ENCODE results near the gene CNOT3. TPM values are rescaled to one million over a fixed set of nuclear protein-coding genes. Genes with fewer than 3 reads are reported as not detected.

The CNOT3 gene
- total and polyA plus RNA-seq, 2 of the 13 experiments (the other 11 are each of a cell fraction or from before 2014, with no cell fraction given) = 4.3 to 5.8 TPM

DNA sequence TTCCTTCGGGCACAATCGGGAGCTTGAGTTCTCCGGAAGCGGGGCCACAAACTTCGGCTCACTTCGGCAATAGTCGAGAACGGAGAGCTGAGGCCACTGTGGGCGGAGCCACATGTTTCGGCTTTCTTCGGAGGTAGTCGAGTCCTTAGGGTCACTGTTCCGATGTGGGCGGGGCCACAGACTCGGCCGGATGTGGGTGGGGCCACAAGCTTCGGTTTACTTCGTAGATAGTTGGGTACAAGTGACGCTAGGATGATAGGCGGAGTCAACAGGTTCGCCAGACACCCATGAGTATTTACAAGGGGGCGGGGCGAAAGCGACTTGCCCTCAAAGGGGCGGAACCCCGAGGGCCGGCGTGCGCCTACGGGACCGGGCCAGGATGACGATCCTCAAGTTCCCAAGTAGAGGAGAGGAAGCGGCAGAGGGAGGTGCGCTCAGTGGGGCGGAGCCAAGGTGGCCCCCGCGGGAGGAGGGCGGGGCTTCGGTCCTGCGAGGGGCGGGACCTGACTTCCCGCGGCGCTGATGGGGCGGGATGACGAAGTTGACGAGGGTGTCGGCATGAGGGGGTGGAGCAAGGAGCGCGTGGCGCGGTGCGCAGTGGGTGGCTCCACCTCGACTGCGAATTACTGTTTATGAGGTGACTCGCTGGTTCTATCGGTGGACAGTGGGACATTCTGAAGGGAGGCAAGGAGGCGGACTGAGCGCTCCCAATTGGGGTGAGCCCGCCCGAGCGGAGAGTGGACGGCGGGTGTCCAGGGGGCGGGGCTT, 52.4 kb downstream of the CNOT3 start (continued):
- TF ChIP-seq, protein P1, sequence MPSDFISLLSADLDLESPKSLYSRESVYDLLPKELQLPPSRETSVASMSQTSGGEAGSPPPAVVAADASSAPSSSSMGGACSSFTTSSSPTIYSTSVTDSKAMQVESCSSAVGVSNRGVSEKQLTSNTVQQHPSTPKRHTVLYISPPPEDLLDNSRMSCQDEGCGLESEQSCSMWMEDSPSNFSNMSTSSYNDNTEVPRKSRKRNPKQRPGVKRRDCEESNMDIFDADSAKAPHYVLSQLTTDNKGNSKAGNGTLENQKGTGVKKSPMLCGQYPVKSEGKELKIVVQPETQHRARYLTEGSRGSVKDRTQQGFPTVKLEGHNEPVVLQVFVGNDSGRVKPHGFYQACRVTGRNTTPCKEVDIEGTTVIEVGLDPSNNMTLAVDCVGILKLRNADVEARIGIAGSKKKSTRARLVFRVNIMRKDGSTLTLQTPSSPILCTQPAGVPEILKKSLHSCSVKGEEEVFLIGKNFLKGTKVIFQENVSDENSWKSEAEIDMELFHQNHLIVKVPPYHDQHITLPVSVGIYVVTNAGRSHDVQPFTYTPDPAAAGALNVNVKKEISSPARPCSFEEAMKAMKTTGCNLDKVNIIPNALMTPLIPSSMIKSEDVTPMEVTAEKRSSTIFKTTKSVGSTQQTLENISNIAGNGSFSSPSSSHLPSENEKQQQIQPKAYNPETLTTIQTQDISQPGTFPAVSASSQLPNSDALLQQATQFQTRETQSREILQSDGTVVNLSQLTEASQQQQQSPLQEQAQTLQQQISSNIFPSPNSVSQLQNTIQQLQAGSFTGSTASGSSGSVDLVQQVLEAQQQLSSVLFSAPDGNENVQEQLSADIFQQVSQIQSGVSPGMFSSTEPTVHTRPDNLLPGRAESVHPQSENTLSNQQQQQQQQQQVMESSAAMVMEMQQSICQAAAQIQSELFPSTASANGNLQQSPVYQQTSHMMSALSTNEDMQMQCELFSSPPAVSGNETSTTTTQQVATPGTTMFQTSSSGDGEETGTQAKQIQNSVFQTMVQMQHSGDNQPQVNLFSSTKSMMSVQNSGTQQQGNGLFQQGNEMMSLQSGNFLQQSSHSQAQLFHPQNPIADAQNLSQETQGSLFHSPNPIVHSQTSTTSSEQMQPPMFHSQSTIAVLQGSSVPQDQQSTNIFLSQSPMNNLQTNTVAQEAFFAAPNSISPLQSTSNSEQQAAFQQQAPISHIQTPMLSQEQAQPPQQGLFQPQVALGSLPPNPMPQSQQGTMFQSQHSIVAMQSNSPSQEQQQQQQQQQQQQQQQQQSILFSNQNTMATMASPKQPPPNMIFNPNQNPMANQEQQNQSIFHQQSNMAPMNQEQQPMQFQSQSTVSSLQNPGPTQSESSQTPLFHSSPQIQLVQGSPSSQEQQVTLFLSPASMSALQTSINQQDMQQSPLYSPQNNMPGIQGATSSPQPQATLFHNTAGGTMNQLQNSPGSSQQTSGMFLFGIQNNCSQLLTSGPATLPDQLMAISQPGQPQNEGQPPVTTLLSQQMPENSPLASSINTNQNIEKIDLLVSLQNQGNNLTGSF (CRISPR knock-in tag; IDR thresholded peaks at IDR 0.05) = no peak
- TF ChIP-seq SIN3A (IDR thresholded peaks at IDR 0.05; ENCODE audit: borderline replicate concordance, low read depth, low read length) = peak; percentile 75; the same call in 1 of the 2 replicates
- TF ChIP-seq PITX1 (CRISPR knock-in tag; IDR thresholded peaks at IDR 0.05) = no peak; the same call in 1 of the 2 replicates
- no peak for TF ChIP-seq ZNF10 (CRISPR knock-in tag; IDR thresholded peaks at IDR 0.05; ENCODE audit: borderline replicate concordance, low read depth)
- TF ChIP-seq MTA3 (CRISPR knock-in tag; IDR thresholded peaks at IDR 0.05) = no peak
- no peak; the same call in 1 of the 2 replicates for TF ChIP-seq HDAC1 (CRISPR knock-in tag; IDR thresholded peaks at IDR 0.05)
- TF ChIP-seq SALL2 (CRISPR knock-in tag; IDR thresholded peaks at IDR 0.05) = no peak
- TF ChIP-seq, protein P2, sequence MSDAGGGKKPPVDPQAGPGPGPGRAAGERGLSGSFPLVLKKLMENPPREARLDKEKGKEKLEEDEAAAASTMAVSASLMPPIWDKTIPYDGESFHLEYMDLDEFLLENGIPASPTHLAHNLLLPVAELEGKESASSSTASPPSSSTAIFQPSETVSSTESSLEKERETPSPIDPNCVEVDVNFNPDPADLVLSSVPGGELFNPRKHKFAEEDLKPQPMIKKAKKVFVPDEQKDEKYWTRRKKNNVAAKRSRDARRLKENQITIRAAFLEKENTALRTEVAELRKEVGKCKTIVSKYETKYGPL (CRISPR knock-in tag; IDR thresholded peaks at IDR 0.05) = no peak
- TF ChIP-seq, protein P3, sequence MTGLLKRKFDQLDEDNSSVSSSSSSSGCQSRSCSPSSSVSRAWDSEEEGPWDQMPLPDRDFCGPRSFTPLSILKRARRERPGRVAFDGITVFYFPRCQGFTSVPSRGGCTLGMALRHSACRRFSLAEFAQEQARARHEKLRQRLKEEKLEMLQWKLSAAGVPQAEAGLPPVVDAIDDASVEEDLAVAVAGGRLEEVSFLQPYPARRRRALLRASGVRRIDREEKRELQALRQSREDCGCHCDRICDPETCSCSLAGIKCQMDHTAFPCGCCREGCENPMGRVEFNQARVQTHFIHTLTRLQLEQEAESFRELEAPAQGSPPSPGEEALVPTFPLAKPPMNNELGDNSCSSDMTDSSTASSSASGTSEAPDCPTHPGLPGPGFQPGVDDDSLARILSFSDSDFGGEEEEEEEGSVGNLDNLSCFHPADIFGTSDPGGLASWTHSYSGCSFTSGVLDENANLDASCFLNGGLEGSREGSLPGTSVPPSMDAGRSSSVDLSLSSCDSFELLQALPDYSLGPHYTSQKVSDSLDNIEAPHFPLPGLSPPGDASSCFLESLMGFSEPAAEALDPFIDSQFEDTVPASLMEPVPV (CRISPR knock-in tag; IDR thresholded peaks at IDR 0.05) = no peak; the same call in 1 of the 2 replicates
- TF ChIP-seq ZNF142 (CRISPR knock-in tag; IDR thresholded peaks at IDR 0.05) = no peak
- TF ChIP-seq AGO1 (IDR thresholded peaks at IDR 0.05; ENCODE audit: low read depth, low read length, poor library complexity, severe bottlenecking) = no peak
- TF ChIP-seq, protein P4, sequence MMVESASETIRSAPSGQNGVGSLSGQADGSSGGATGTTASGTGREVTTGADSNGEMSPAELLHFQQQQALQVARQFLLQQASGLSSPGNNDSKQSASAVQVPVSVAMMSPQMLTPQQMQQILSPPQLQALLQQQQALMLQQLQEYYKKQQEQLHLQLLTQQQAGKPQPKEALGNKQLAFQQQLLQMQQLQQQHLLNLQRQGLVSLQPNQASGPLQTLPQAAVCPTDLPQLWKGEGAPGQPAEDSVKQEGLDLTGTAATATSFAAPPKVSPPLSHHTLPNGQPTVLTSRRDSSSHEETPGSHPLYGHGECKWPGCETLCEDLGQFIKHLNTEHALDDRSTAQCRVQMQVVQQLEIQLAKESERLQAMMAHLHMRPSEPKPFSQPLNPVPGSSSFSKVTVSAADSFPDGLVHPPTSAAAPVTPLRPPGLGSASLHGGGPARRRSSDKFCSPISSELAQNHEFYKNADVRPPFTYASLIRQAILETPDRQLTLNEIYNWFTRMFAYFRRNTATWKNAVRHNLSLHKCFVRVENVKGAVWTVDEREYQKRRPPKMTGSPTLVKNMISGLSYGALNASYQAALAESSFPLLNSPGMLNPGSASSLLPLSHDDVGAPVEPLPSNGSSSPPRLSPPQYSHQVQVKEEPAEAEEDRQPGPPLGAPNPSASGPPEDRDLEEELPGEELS (CRISPR knock-in tag; IDR thresholded peaks at IDR 0.05) = no peak

All from HepG2 (cell line).